H9 (cell line): ENCODE measurements around the gene WFDC1. TPM values are rescaled to one million over a fixed set of nuclear protein-coding genes. Genes with fewer than 3 reads are reported as not detected.

Experiments used
- DNase-seq: peaks from one replicate; pipeline ENCODE4 v3.0.0-alpha.2; 2017
- H2AFZ ChIP-seq: one replicate; pipeline ENCODE4 v1.6.1; 2013; ENCODE audit warnings: mild to moderate bottlenecking, low read length, control low read depth, moderate library complexity
- H2AK5ac ChIP-seq: 2 replicates; pipeline ENCODE4 v1.6.1; 2013; ENCODE audit warnings: low read length, control low read depth, mixed read lengths; ENCODE audit not compliant: insufficient read length
- H2BK120ac ChIP-seq: one replicate; pipeline ENCODE4 v1.6.1; 2013; ENCODE audit warnings: low read depth, mild to moderate bottlenecking, low read length, control low read depth, inconsistent platforms; ENCODE audit not compliant: poor library complexity, severe bottlenecking
- H2BK12ac ChIP-seq: 2 replicates; pipeline ENCODE4 v1.6.1; 2013; ENCODE audit warnings: low read length, control low read depth, mixed read lengths, low read depth; ENCODE audit not compliant: insufficient read length
- H2BK15ac ChIP-seq: 2 replicates; pipeline ENCODE4 v1.6.1; 2013; ENCODE audit warnings: low read depth, low read length, control low read depth
- H2BK20ac ChIP-seq: one replicate; pipeline ENCODE4 v1.6.1; 2013; ENCODE audit warnings: low read depth, mild to moderate bottlenecking, low read length, control low read depth, inconsistent platforms; ENCODE audit not compliant: poor library complexity, severe bottlenecking
- H2BK5ac ChIP-seq: 2 replicates; pipeline ENCODE4 v1.6.1; 2013; ENCODE audit warnings: low read length, control low read depth, mixed read lengths; ENCODE audit not compliant: insufficient read length
- H3K14ac ChIP-seq: 2 replicates; pipeline ENCODE4 v1.6.1; 2013; ENCODE audit warnings: low read length, control low read depth; ENCODE audit not compliant: insufficient read depth
- H3K18ac ChIP-seq: 2 replicates; pipeline ENCODE4 v1.6.1; 2013; ENCODE audit warnings: low read depth, mild to moderate bottlenecking, mixed read lengths, low read length, control low read depth; ENCODE audit not compliant: insufficient read length
- H3K23ac ChIP-seq: 2 replicates; pipeline ENCODE4 v1.6.1; 2013; ENCODE audit warnings: low read length, control low read depth, mixed read lengths, low read depth; ENCODE audit not compliant: insufficient read length
- H3K23me2 ChIP-seq: 2 replicates; pipeline ENCODE4 v1.6.1; 2013; ENCODE audit warnings: low read depth, mild to moderate bottlenecking, mixed read lengths, low read length, control low read depth; ENCODE audit not compliant: insufficient read length, poor library complexity, severe bottlenecking
- H3K27ac ChIP-seq: 2 replicates; pipeline ENCODE4 v1.5.1; 2013; ENCODE audit warnings: low read length, control low read depth, mixed read lengths, low read depth; ENCODE audit not compliant: insufficient read length
- H3K27me3 ChIP-seq: 2 replicates; pipeline ENCODE4 v1.6.1; 2013; ENCODE audit warnings: low read length, control low read depth, inconsistent platforms; ENCODE audit not compliant: insufficient read depth
- H3K4ac ChIP-seq: 2 replicates; pipeline ENCODE4 v1.6.1; 2013; ENCODE audit warnings: low read depth, mild to moderate bottlenecking, control low read depth, inconsistent platforms, low read length, moderate library complexity
- H3K4me1 ChIP-seq: 2 replicates; pipeline ENCODE4 v1.6.1; 2013; ENCODE audit warnings: low read length, control low read depth, inconsistent platforms; ENCODE audit not compliant: insufficient read depth
- H3K4me2 ChIP-seq: 2 replicates; pipeline ENCODE4 v1.6.1; 2013; ENCODE audit warnings: low read length, control low read depth, mixed read lengths; ENCODE audit not compliant: insufficient read length, insufficient read depth
- H3K56ac ChIP-seq: 2 replicates; pipeline ENCODE4 v1.6.1; 2013; ENCODE audit warnings: low read depth, mild to moderate bottlenecking, mixed read lengths, low read length, control low read depth; ENCODE audit not compliant: insufficient read length
- H3K79me1 ChIP-seq: 2 replicates; pipeline ENCODE4 v1.6.1; 2013; ENCODE audit warnings: low read depth, mild to moderate bottlenecking, moderate library complexity, low read length, control low read depth, inconsistent platforms; ENCODE audit not compliant: insufficient read depth, poor library complexity, severe bottlenecking
- H3K79me2 ChIP-seq: 2 replicates; pipeline ENCODE4 v1.6.1; 2013; ENCODE audit warnings: low read length, control low read depth, inconsistent platforms; ENCODE audit not compliant: insufficient read depth
- H3K9ac ChIP-seq: 2 replicates; pipeline ENCODE4 v1.6.1; 2013; ENCODE audit warnings: low read length, control low read depth, mixed read lengths; ENCODE audit not compliant: insufficient read length; ENCODE audit errors: extremely low read depth
- H3K9me3 ChIP-seq: one replicate; pipeline ENCODE4 v1.6.1; 2013; ENCODE audit warnings: low read depth, low read length, inconsistent platforms; ENCODE audit not compliant: control insufficient read depth
- H3T11ph ChIP-seq: one replicate; pipeline ENCODE4 v1.6.1; 2013; ENCODE audit warnings: mild to moderate bottlenecking, low read length, control low read depth, inconsistent platforms
- H4K20me1 ChIP-seq: one replicate; pipeline ENCODE4 v1.6.1; 2013; ENCODE audit not compliant: control insufficient read depth, insufficient read length, insufficient read depth
- H4K5ac ChIP-seq: 2 replicates; pipeline ENCODE4 v1.6.1; 2013; ENCODE audit warnings: low read depth, mild to moderate bottlenecking, mixed read lengths, low read length, control low read depth; ENCODE audit not compliant: insufficient read length
- H4K8ac ChIP-seq: replicated peaks from 2 replicates; pipeline ENCODE4 v1.6.1; 2013; ENCODE audit warnings: low read length, control low read depth, mixed read lengths, low read depth; ENCODE audit not compliant: insufficient read length
- H4K91ac ChIP-seq: 2 replicates; pipeline ENCODE4 v1.6.1; 2013; ENCODE audit warnings: low read depth, mild to moderate bottlenecking, moderate library complexity, mixed read lengths, low read length, control low read depth; ENCODE audit not compliant: insufficient read length
- H3K27ac Mint-ChIP-seq, 3 experiments: 2 replicates in 2 of 3; 3 replicates in 1 of 3; pipeline ENCODE4 v1.8.0; 2020 to 2021; ENCODE audit warnings: mixed read lengths in 3 of 3, mild to moderate bottlenecking in 1 of 3, moderate library complexity in 1 of 3
- H3K27me3 Mint-ChIP-seq: 2 replicates; pipeline ENCODE4 v1.8.0; 2021; ENCODE audit warnings: low read depth, mild to moderate bottlenecking, moderate library complexity, mixed read lengths
- H3K36me3 Mint-ChIP-seq, 3 experiments: 2 replicates in 2 of 3; 3 replicates in 1 of 3; pipeline ENCODE4 v1.8.0; 2020 to 2021; ENCODE audit warnings: low read depth in 3 of 3, mixed read lengths in 3 of 3; ENCODE audit not compliant: insufficient read depth in 1 of 3
- H3K4me1 Mint-ChIP-seq, 2 experiments: 2 replicates each; pipeline ENCODE4 v1.8.0; 2020; ENCODE audit warnings: mixed read lengths in 2 of 2
- H3K4me3 Mint-ChIP-seq, 2 experiments: 2 replicates in 1 of 2; 3 replicates in 1 of 2; pipeline ENCODE4 v1.8.0; 2020 to 2021; ENCODE audit warnings: mild to moderate bottlenecking in 2 of 2, mixed read lengths in 2 of 2, moderate library complexity in 1 of 2
- H3K9me3 Mint-ChIP-seq, 2 experiments: 2 replicates in 1 of 2; 3 replicates in 1 of 2; pipeline ENCODE4 v1.8.0; 2020; ENCODE audit warnings: mild to moderate bottlenecking in 2 of 2, mixed read lengths in 2 of 2, moderate library complexity in 1 of 2
- WGBS: extraction: QIAGEN DNeasy Blood & Tissue Kit; methylation state at CpG from one replicate; pipeline ENCODE4 v1.1.7; 2013; ENCODE audit warnings: missing lambda C conversion rate, low lambda C conversion rate, mixed read lengths; ENCODE audit not compliant: insufficient read length; ENCODE audit errors: extremely low coverage; 5-methylcytosine and 5-hydroxymethylcytosine counted together
- total RNA-seq: library from RNA; stranded (reverse); gene quantifications from 2 replicates; pipeline ENCODE4 v1.2.1, GENCODE V29; 2021
- TF ChIP-seq, protein P1 (sequence below): fragments of 200-600 bp; sonication (generic); conservative IDR thresholded peaks from 3 replicates; pipeline ENCODE4 v1.8.0; 2021; ENCODE audit warnings: antibody characterized with exemption, mild to moderate bottlenecking

The WFDC1 gene
- total RNA-seq, 1 experiment from 2014 or later: 0.24 TPM

DNA sequence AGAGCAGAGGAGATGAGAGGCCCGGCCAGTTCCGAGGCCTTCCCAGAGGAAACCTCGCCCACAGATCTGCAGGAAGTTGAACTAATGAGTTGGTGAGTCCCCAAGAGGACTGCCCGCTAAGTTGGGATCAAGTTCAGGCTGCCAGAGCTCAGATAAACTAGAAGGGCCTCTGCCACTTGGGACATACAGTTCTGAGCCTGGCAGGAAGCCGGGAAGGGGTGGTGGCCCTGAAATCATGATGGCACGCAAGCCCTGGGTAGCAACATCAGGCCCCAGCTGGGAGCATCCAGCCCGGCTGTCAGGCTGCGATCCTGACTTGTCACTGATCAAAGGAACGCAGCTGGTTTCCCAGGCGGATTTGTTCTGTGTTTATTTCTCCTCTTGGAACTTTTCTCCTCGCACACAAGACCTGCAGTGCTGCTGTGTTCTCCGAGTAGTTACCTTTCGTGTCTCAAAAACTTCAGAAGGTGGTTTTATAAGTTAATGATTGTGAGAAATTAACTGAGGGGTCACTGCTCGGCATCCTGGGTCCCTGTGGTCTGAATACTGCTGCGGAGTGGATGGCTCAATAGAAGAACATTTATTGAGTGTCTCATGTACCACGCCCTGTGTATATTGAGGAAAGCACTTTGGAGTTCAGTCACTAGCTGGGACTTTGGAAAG lies 8.0 kb upstream of the WFDC1 start:
- Histone ChIP-seq H3K4me2 (no peak overlapping the region), H2AFZ (no peak overlapping the region), H4K8ac (no peak overlapping the region), H3K9ac (no peak overlapping the region), H2AK5ac (no peak overlapping the region), H3K4ac (no peak overlapping the region), H3T11ph (no peak overlapping the region), H2BK20ac (no peak overlapping the region), H4K20me1 (no peaks in the 10 kb centered on the region), H4K5ac (no peak overlapping the region), H3K79me2 (no peaks in the 10 kb centered on the region), H3K9me3 (no peaks in the 10 kb centered on the region), H2BK15ac (no peak overlapping the region), H3K14ac (no peak overlapping the region), H4K91ac (no peak overlapping the region), H2BK5ac (no peak overlapping the region), H3K4me1 (peaks cover 4% of the 10 kb centered on the region; the same call in 1 of the 2 replicates), H3K56ac (no peak overlapping the region), H3K27ac (no peak overlapping the region), H2BK120ac (no peak overlapping the region), H3K23me2 (no peaks in the 10 kb centered on the region), H2BK12ac (no peak overlapping the region), H3K23ac (no peak overlapping the region), H3K18ac (no peak overlapping the region), H3K27me3 (no peaks in the 10 kb centered on the region), H3K79me1 (no peaks in the 10 kb centered on the region)
- Mint-ChIP-seq H3K27ac (no peak overlapping the region), H3K9me3 (peaks cover 0 to 4% of the 10 kb centered on the region in 2 experiments; a peak in 3 of 5 replicates), H3K4me1 (peaks cover 22 to 26% of the 10 kb centered on the region in 2 experiments), H3K36me3 (peaks cover 0 to 2% (median 0%) of the 10 kb centered on the region in 3 experiments; a peak in 1 of 7 replicates), H3K27me3 (peaks cover 20% of the 10 kb centered on the region), H3K4me3 (no peak overlapping the region)
- TF ChIP-seq, protein P1, sequence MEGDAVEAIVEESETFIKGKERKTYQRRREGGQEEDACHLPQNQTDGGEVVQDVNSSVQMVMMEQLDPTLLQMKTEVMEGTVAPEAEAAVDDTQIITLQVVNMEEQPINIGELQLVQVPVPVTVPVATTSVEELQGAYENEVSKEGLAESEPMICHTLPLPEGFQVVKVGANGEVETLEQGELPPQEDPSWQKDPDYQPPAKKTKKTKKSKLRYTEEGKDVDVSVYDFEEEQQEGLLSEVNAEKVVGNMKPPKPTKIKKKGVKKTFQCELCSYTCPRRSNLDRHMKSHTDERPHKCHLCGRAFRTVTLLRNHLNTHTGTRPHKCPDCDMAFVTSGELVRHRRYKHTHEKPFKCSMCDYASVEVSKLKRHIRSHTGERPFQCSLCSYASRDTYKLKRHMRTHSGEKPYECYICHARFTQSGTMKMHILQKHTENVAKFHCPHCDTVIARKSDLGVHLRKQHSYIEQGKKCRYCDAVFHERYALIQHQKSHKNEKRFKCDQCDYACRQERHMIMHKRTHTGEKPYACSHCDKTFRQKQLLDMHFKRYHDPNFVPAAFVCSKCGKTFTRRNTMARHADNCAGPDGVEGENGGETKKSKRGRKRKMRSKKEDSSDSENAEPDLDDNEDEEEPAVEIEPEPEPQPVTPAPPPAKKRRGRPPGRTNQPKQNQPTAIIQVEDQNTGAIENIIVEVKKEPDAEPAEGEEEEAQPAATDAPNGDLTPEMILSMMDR: no peak
- no peak for DNase-seq
- WGBS: no CpG with 5 or more reads among the region's 16 CpGs
